ENCODE measurements around the gene SSNA1.

SSNA1 gene

GRCh38 chr9:137236238-137236935, 47.9 kb downstream of the SSNA1 start (continued):
- no peak for TF ChIP-seq ZNF513 (tag by site-specific recombination; IDR thresholded peaks at IDR 0.05)

- H3K4me3 ChIP-seq (ENCODE audit: low read depth, low read length): no peak overlapping the region; the same call in 1 of the 2 replicates
- ChIA-PET POLR2A (interaction anchor here (0.5 to 11.5 kb wide), 22 partner anchors 8 to 190 kb away, joined by 3 to 336 read pairs (median 4); partner anchors contain the start of genes ANAPC2, CYSRT1, EXD3 and MAN1B1), CTCF (interaction anchor here (0.6 to 3.4 kb wide), 82 partner anchors 8 to 500 kb away, joined by 3 to 45 read pairs (median 5); partner anchors contain the start of genes ANAPC2, CYSRT1, DPH7 and LCN8)
- peaks cover 0 to 11% of the 10 kb centered on the region in 2 experiments; a peak in 1 of 3 replicates for H3K36me3 ChIP-seq (ENCODE audit: control insufficient read depth in 2 of 2, insufficient read depth in 1 of 2, low read length in 2 of 2)
- H3K27ac ChIP-seq (ENCODE audit: extremely low read depth, low read depth, low read length): no peak overlapping the region
- H3K9me3 ChIP-seq (ENCODE audit: control insufficient read depth, insufficient read depth, low read depth, low read length): no peaks in the 10 kb centered on the region
- H3K4me1 ChIP-seq (ENCODE audit: control insufficient read depth, insufficient read depth, low read length): peaks cover 3% of the 10 kb centered on the region; the same call in 1 of the 2 replicates
- TF ChIP-seq ZIC2 (tag by site-specific recombination; IDR thresholded peaks at IDR 0.05) (peak; percentile 90), EGR2 (tag by site-specific recombination; IDR thresholded peaks at IDR 0.05; ENCODE audit: low read depth) (no peak), ZSCAN30 (tag by site-specific recombination; IDR thresholded peaks at IDR 0.05) (no peak), ZNF114 (tag by site-specific recombination; IDR thresholded peaks at IDR 0.05) (no peak), ZBTB48 (tag by site-specific recombination; IDR thresholded peaks at IDR 0.05) (0 out of 2 replicates have a peak, but pooled peaks have one; percentile 1), ZNF473 (tag by site-specific recombination; IDR thresholded peaks at IDR 0.05) (no peak), ZNF394 (tag by site-specific recombination; IDR thresholded peaks at IDR 0.05; ENCODE audit: borderline replicate concordance) (no peak), ZNF692 (tag by site-specific recombination; IDR thresholded peaks at IDR 0.05) (no peak), ZBTB1 (tag by site-specific recombination; IDR thresholded peaks at IDR 0.05) (no peak), KLF1 (tag by site-specific recombination; IDR thresholded peaks at IDR 0.05) (no peak), ZNF140 (tag by site-specific recombination; IDR thresholded peaks at IDR 0.05) (no peak), ZSCAN18 (tag by site-specific recombination; IDR thresholded peaks at IDR 0.05) (no peak), ELK4 (IDR thresholded peaks at IDR 0.05; ENCODE audit: borderline replicate concordance, low read depth, low read length) (no peak), ZNF514 (tag by site-specific recombination; IDR thresholded peaks at IDR 0.05) (no peak), GLIS1 (tag by site-specific recombination; IDR thresholded peaks at IDR 0.05) (peak; percentile 97), GLIS2 (tag by site-specific recombination; IDR thresholded peaks at IDR 0.05) (peak; percentile 75), ZNF426 (tag by site-specific recombination; IDR thresholded peaks at IDR 0.05) (no peak), HOXC10 (CRISPR knock-in tag; IDR thresholded peaks at IDR 0.05) (no peak), ZNF10 (tag by site-specific recombination; IDR thresholded peaks at IDR 0.05) (no peak), GLI2 (tag by site-specific recombination; IDR thresholded peaks at IDR 0.05; ENCODE audit: borderline replicate concordance, low read depth) (no peak), ZNF664 (tag by site-specific recombination; IDR thresholded peaks at IDR 0.05) (no peak), ZNF585B (tag by site-specific recombination; IDR thresholded peaks at IDR 0.05) (no peak), YY2 (tag by site-specific recombination; IDR thresholded peaks at IDR 0.05) (no peak), ZNF112 (tag by site-specific recombination; IDR thresholded peaks at IDR 0.05) (no peak), ZNF530 (tag by site-specific recombination; IDR thresholded peaks at IDR 0.05; ENCODE audit: low read depth) (no peak), PATZ1 (tag by site-specific recombination; IDR thresholded peaks at IDR 0.05) (peak; percentile 31; the same call in 1 of the 2 replicates), PBX3 (CRISPR knock-in tag; IDR thresholded peaks at IDR 0.05) (no peak)
These were observed 48.5 kb downstream of the SSNA1 start for GRCh38 chr9:137236936-137237421.

All from HEK293 (cell line).